ENCODE measurements around the gene TSPAN13. TPM values are rescaled to one million over a fixed set of nuclear protein-coding genes. Genes with fewer than 3 reads are reported as not detected.
A peak's percentile ranks its signal among the peaks of the same experiment; 100 is the strongest.

The TSPAN13 gene
- total and polyA plus RNA-seq, 2 of the 4 experiments (the other 2 are of a cell fraction) = 3.0 to 5.0 TPM

- H4K20me1 ChIP-seq (ENCODE audit: insufficient read depth, low read length) = no peaks in the 10 kb centered on the region
- H4K5ac ChIP-seq (ENCODE audit: low read depth, low read length) = no peak overlapping the region
- in situ Hi-C loops (cut with MboI; ENCODE audit: low sequenced_read_pairs) = no loop called here
- no TSS peak for BruUV-seq (replicated peaks)
- no peak overlapping the region for H2BK120ac ChIP-seq (ENCODE audit: low read depth, low read length)
- H3K18ac ChIP-seq (ENCODE audit: low read depth, low read length) = no peak overlapping the region
- no peaks in the 10 kb centered on the region; the same call in 1 of the 2 replicates for H3K4me1 ChIP-seq (ENCODE audit: control insufficient read depth, insufficient read depth, low read length)
- ChIA-PET POLR2A (ENCODE audit: unreplicated experiment) (no interaction called here), CTCF (interaction anchor here (0.6 to 2.5 kb wide), 10 partner anchors 14 to 385 kb away, joined by 3 to 6 read pairs (median 3); no protein-coding TSS in a partner anchor)
- no peak overlapping the region for H3K56ac ChIP-seq (ENCODE audit: extremely low read depth, insufficient read depth, low read length)
- intact Hi-C loops (cut with micrococcal nuclease) = loop anchor here (2.0 to 5.0 kb wide), 2 partner anchors 117 to 154 kb away; partner anchors contain the start of genes ANKMY2 and BZW2
- H3K4me2 ChIP-seq (ENCODE audit: low read depth, low read length) = no peak overlapping the region
- no peak for TF ChIP-seq CHD1 (IDR thresholded peaks at IDR 0.05; ENCODE audit: low read depth, low read length)
- TF ChIP-seq MAFK (IDR thresholded peaks at IDR 0.05; ENCODE audit: low read depth, low read length) = peak; percentile 69
- TF ChIP-seq MAZ (IDR thresholded peaks at IDR 0.05; ENCODE audit: borderline replicate concordance, low read depth, low read length) = no peak
- TF ChIP-seq, protein P1, sequence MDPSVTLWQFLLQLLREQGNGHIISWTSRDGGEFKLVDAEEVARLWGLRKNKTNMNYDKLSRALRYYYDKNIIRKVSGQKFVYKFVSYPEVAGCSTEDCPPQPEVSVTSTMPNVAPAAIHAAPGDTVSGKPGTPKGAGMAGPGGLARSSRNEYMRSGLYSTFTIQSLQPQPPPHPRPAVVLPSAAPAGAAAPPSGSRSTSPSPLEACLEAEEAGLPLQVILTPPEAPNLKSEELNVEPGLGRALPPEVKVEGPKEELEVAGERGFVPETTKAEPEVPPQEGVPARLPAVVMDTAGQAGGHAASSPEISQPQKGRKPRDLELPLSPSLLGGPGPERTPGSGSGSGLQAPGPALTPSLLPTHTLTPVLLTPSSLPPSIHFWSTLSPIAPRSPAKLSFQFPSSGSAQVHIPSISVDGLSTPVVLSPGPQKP (IDR thresholded peaks at IDR 0.05; ENCODE audit: borderline replicate concordance, low read depth, low read length) = no peak
- no peak overlapping the region for H3K4me3 ChIP-seq (ENCODE audit: insufficient read depth, low read depth, low read length)
- 0 out of 2 replicates have a peak, but pooled peaks cover 2% of the 10 kb centered on the region for H3K9me1 ChIP-seq (ENCODE audit: insufficient read depth, low read length)
- H2BK5ac ChIP-seq (ENCODE audit: low read depth, low read length, poor library complexity, severe bottlenecking) = no peak overlapping the region
- no peaks in the 10 kb centered on the region for H3K9me3 ChIP-seq (ENCODE audit: control insufficient read depth, insufficient read depth, low read length)
- no peaks in the 10 kb centered on the region for H3K36me3 ChIP-seq (ENCODE audit: control insufficient read depth, insufficient read depth, low read length)
- H2BK15ac ChIP-seq (ENCODE audit: low read depth, low read length) = no peak overlapping the region
- no peak overlapping the region for H3K27ac ChIP-seq (ENCODE audit: insufficient read depth, low read length)
- H2BK20ac ChIP-seq (ENCODE audit: low read depth, low read length) = no peak overlapping the region; the same call in 1 of the 2 replicates
- no peak overlapping the region for H3K9ac ChIP-seq (ENCODE audit: low read depth, low read length)
- H3K23ac ChIP-seq (ENCODE audit: low read depth, low read length) = no peak overlapping the region
- DNase-seq = no peak
- no peak overlapping the region for H4K8ac ChIP-seq (ENCODE audit: low read depth in 2 of 2, low read length in 2 of 2)
- no peak overlapping the region for H2AK5ac ChIP-seq (ENCODE audit: low read depth, low read length)
- H4K91ac ChIP-seq (ENCODE audit: insufficient read depth, low read depth, low read length) = no peak overlapping the region
- no peaks in the 10 kb centered on the region for H3K79me1 ChIP-seq (ENCODE audit: low read depth in 1 of 2, low read length in 2 of 2)
- H2AK9ac ChIP-seq (replicated peaks; ENCODE audit: low read depth, low read length, poor library complexity) = no peak overlapping the region
- no peak overlapping the region for H3K14ac ChIP-seq (replicated peaks; ENCODE audit: low read depth, low read length)
- no peak overlapping the region for H3K4ac ChIP-seq (ENCODE audit: low read depth, low read length)
- ATAC-seq (ENCODE audit: low read depth) = no peak
- no peaks in the 10 kb centered on the region; the same call in none of the 2 replicates for H3K27me3 ChIP-seq (ENCODE audit: control insufficient read depth, insufficient read depth, low read length)
- no CpG with 5 or more reads among the region's 4 CpGs for WGBS, 2 experiments (ENCODE audit: extremely low coverage in 2 of 2, insufficient read length in 1 of 2)
- H2AFZ ChIP-seq (replicated peaks; ENCODE audit: low read length, poor library complexity) = no peak overlapping the region
- dilution Hi-C loops (cut with HindIII; ENCODE audit: low sequenced_read_pairs, unreplicated experiment) = no loop called here
These were observed 48.0 kb downstream of the TSPAN13 start for GRCh38 chr7:16801579-16801978.
